OCI-LY1 (cell line): ENCODE measurements around the gene ENTREP3.

Experiments
- H2AFZ ChIP-seq: fragments of 200-600 bp; sonication (generic), shearing (Covaris generic); 2 replicates; pipeline ENCODE4 v1.6.0; 2014; ENCODE audit warnings: antibody characterized with exemption, mild to moderate bottlenecking, low read length
- H3F3A ChIP-seq: fragments of 200-600 bp; sonication (generic), shearing (Covaris generic); 2 replicates; pipeline ENCODE4 v1.6.0; 2014; ENCODE audit warnings: mild to moderate bottlenecking, antibody characterized with exemption, low read length, moderate library complexity; ENCODE audit not compliant: insufficient read depth
- H3K27ac ChIP-seq: fragments of 200-600 bp; sonication (generic); 2 replicates; pipeline ENCODE4 v1.5.1; 2014; ENCODE audit warnings: low read length, mixed run types, mild to moderate bottlenecking, low read depth; ENCODE audit not compliant: poor library complexity, severe bottlenecking
- H3K27me3 ChIP-seq: fragments of 200-600 bp; sonication (generic); 2 replicates; pipeline ENCODE4 v1.6.0; 2014; ENCODE audit warnings: antibody characterized with exemption, mild to moderate bottlenecking, low read length, moderate library complexity; ENCODE audit not compliant: insufficient read depth
- H3K36me3 ChIP-seq: fragments of 200-600 bp; sonication (generic); 2 replicates; pipeline ENCODE4 v1.6.1; 2014; ENCODE audit warnings: mild to moderate bottlenecking, antibody characterized with exemption, low read length, moderate library complexity, mixed read lengths; ENCODE audit not compliant: insufficient read depth
- H3K4me1 ChIP-seq: fragments of 200-600 bp; sonication (generic); 2 replicates; pipeline ENCODE4 v1.5.1; 2014; ENCODE audit warnings: mild to moderate bottlenecking, low read length, moderate library complexity; ENCODE audit not compliant: insufficient read depth, severe bottlenecking
- H3K4me2 ChIP-seq: fragments of 200-600 bp; sonication (generic), shearing (Covaris generic); 2 replicates; pipeline ENCODE4 v1.6.1; 2014; ENCODE audit warnings: low read length
- H3K4me3 ChIP-seq: fragments of 200-600 bp; sonication (generic); 2 replicates; pipeline ENCODE4 v1.5.1; 2014; ENCODE audit warnings: low read length, low read depth, mild to moderate bottlenecking, mixed read lengths; ENCODE audit not compliant: poor library complexity, severe bottlenecking
- H3K79me2 ChIP-seq: fragments of 200-600 bp; shearing (Covaris generic); 2 replicates; pipeline ENCODE4 v1.6.1; 2016; ENCODE audit warnings: mixed run types, low read length, mixed read lengths; ENCODE audit not compliant: insufficient read depth
- H3K9ac ChIP-seq: fragments of 200-600 bp; sonication (generic), shearing (Covaris generic); 2 replicates; pipeline ENCODE4 v1.6.1; 2014; ENCODE audit warnings: mild to moderate bottlenecking, low read length, mixed read lengths
- H3K9me2 ChIP-seq: fragments of 200-600 bp; sonication (generic), shearing (Covaris generic); 2 replicates; pipeline ENCODE4 v1.6.1; 2014; ENCODE audit warnings: low read depth, mild to moderate bottlenecking, low read length, mixed read lengths
- H3K9me3 ChIP-seq: fragments of 200-600 bp; shearing (Covaris generic); 2 replicates; pipeline ENCODE4 v1.6.1; 2014; ENCODE audit warnings: low read length, mixed read lengths
- H4K20me1 ChIP-seq: fragments of 200-600 bp; sonication (generic), shearing (Covaris generic); 2 replicates; pipeline ENCODE4 v1.6.0; 2016; ENCODE audit warnings: mild to moderate bottlenecking, low read length; ENCODE audit not compliant: insufficient read depth
- CTCF ChIP-seq: fragments of 200-600 bp; sonication (generic), shearing (Covaris generic); IDR thresholded peaks from 2 replicates; pipeline ENCODE4 v1.5.1; 2017; ENCODE audit warnings: mild to moderate bottlenecking, antibody characterized with exemption, low read length, moderate library complexity, mixed read lengths
- EZH2 ChIP-seq: fragments of 200-600 bp; sonication (generic), shearing (Covaris generic); IDR thresholded peaks from 2 replicates; pipeline ENCODE4 v1.8.0; 2017; ENCODE audit warnings: borderline replicate concordance, mixed run types, mild to moderate bottlenecking, antibody characterized with exemption, low read length, moderate library complexity, mixed read lengths

Gene ENTREP3

GRCh38 chr1:155255243-155256007 is at the start of gene ENTREP3:
ENTREP3 (minus strand) TSS chr1:155255483; CDS start chr1:155254877, 606 bp downstream.
- Histone ChIP-seq H2AFZ (no peak within 1 kb of the TSS), H3K27ac (peak within 1 kb of the TSS; percentile 57), H3K9me2 (no peaks in the 10 kb centered on the region), H4K20me1 (no peaks in the 10 kb centered on the region), H3K36me3 (peaks cover 21% of the 10 kb centered on the region; the same call in 1 of the 2 replicates), H3K4me1 (peaks cover 34% of the 10 kb centered on the region), H3K4me2 (peak within 1 kb of the TSS; percentile 86), H3K9ac (peak within 1 kb of the TSS; percentile 68), H3K79me2 (no peaks in the 10 kb centered on the region), H3K27me3 (no peaks in the 10 kb centered on the region), H3F3A (no peaks in the 10 kb centered on the region), H3K4me3 (peak within 1 kb of the TSS; percentile 72), H3K9me3 (no peaks in the 10 kb centered on the region)
- TF ChIP-seq EZH2 (no peak), CTCF (no peak)

- TF ChIP-seq CTCF (no peak), EZH2 (no peak)
- H3K27me3 ChIP-seq = no peaks in the 10 kb centered on the region
- no peaks in the 10 kb centered on the region for H3F3A ChIP-seq
- H3K4me2 ChIP-seq = peak overlapping the region; percentile 8; the same call in 1 of the 2 replicates
- H3K9me3 ChIP-seq = no peaks in the 10 kb centered on the region
- H3K27ac ChIP-seq = peak overlapping the region; percentile 18
- no peaks in the 10 kb centered on the region for H4K20me1 ChIP-seq
- no peak overlapping the region for H3K4me3 ChIP-seq
- H3K36me3 ChIP-seq = peaks cover 8% of the 10 kb centered on the region; the same call in 1 of the 2 replicates
- no peak overlapping the region for H2AFZ ChIP-seq
- peaks cover 9% of the 10 kb centered on the region for H3K79me2 ChIP-seq
- H3K9me2 ChIP-seq = no peaks in the 10 kb centered on the region
- H3K9ac ChIP-seq = no peak overlapping the region
- peaks cover 21% of the 10 kb centered on the region for H3K4me1 ChIP-seq
Observed at GRCh38 chr1:155304558-155305063, 49.3 kb upstream of the ENTREP3 start.

- no peaks in the 10 kb centered on the region for H3K36me3 ChIP-seq
- no peak within 1 kb of the TSS for H3K9ac ChIP-seq
- H3K27ac ChIP-seq = no peak within 1 kb of the TSS
- H3K9me3 ChIP-seq = no peaks in the 10 kb centered on the region
- no peaks in the 10 kb centered on the region for H3K9me2 ChIP-seq
- H2AFZ ChIP-seq = no peak within 1 kb of the TSS
- no peak for TF ChIP-seq EZH2
- no peak for TF ChIP-seq CTCF
- peaks cover 23% of the 10 kb centered on the region for H3K4me1 ChIP-seq
- H3K4me3 ChIP-seq = no peak within 1 kb of the TSS
- no peaks in the 10 kb centered on the region for H3F3A ChIP-seq
- H4K20me1 ChIP-seq = no peaks in the 10 kb centered on the region
- H3K27me3 ChIP-seq = no peaks in the 10 kb centered on the region
- H3K4me2 ChIP-seq = no peak within 1 kb of the TSS
- no peaks in the 10 kb centered on the region for H3K79me2 ChIP-seq
Observed at GRCh38 chr1:155301342-155301841, 46.1 kb upstream of the ENTREP3 start, which contains the start of gene PKLR. PKLR (minus strand) TSS chr1:155301438; CDS start chr1:155301395, 43 bp downstream.
